Upper lobe of left lung (tissue), 4 donors: ENCODE measurements around the gene BTAF1.

Experiments used
- POLR2A ChIP-seq, 4 donors: fragments of 450-650 bp; IDR thresholded peaks; one replicate each; pipeline ENCODE4 v1.5.1; 2016 to 2017; ENCODE audit warnings: antibody characterized with exemption in 4 of 4, mild to moderate bottlenecking in 2 of 4
- POLR2AphosphoS5 ChIP-seq, 2 donors: sonication (generic); formaldehyde crosslinking; IDR thresholded peaks; one replicate each; pipeline ENCODE4 v1.5.1; 2017; ENCODE audit warnings: antibody characterized with exemption in 2 of 2
- TF ChIP-seq, protein P1 (sequence below), 6 experiments: fragments of 450-650 bp in 4 of 6; fragments of 200-600 bp in 2 of 6; sonication (generic) in 2 of 6; IDR thresholded peaks; one replicate each; pipeline ENCODE4 v1.5.1; 2016 to 2019; ENCODE audit warnings: antibody characterized with exemption in 6 of 6

DNA sequence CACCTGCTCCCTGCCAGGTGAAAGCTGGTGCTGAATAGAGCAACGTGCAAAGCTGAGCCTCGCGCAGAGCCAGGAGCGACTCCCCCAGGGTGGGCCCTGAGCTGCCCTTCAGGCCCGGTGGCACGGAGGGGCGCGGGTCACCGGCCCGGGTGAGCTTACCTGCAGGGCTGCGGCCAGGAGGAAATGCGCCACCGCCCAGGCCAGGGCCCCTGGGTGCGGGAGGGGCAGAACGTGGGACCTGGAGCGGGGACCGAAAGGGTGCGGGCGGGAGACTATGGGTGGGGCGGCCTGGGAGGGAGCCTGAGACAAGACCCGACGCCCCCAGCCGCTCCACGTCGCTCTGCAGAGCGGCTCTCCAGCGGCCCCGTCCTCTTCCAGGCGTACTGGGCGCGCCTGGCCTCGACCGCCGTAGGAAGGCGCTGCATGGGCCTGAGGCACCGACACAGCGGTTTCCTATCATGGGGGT lies 122.1 kb downstream of the BTAF1 start:
- TF ChIP-seq POLR2A (IDR thresholded peaks at IDR 0.05): no peak
- no peak for TF ChIP-seq POLR2AphosphoS5 (IDR thresholded peaks at IDR 0.05)
- TF ChIP-seq, protein P1, sequence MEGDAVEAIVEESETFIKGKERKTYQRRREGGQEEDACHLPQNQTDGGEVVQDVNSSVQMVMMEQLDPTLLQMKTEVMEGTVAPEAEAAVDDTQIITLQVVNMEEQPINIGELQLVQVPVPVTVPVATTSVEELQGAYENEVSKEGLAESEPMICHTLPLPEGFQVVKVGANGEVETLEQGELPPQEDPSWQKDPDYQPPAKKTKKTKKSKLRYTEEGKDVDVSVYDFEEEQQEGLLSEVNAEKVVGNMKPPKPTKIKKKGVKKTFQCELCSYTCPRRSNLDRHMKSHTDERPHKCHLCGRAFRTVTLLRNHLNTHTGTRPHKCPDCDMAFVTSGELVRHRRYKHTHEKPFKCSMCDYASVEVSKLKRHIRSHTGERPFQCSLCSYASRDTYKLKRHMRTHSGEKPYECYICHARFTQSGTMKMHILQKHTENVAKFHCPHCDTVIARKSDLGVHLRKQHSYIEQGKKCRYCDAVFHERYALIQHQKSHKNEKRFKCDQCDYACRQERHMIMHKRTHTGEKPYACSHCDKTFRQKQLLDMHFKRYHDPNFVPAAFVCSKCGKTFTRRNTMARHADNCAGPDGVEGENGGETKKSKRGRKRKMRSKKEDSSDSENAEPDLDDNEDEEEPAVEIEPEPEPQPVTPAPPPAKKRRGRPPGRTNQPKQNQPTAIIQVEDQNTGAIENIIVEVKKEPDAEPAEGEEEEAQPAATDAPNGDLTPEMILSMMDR (IDR thresholded peaks at IDR 0.05): no peak
